HepG2 (cell line): Measurements from ENCODE around the gene PSMD1. TPM values are rescaled to one million over a fixed set of nuclear protein-coding genes. Genes with fewer than 3 reads are reported as not detected.

Experiments
- CSRNP2 ChIP-seq: sonication (generic); formaldehyde crosslinking; conservative IDR thresholded peaks from 2 replicates; pipeline ENCODE4 v1.8.0; 2022; ENCODE audit warnings: low read depth, missing genetic modification reagents
- ETS1 ChIP-seq: sonication (generic); formaldehyde crosslinking; IDR thresholded peaks from 2 replicates; pipeline ENCODE4 v1.4.0; 2020; ENCODE audit warnings: missing genetic modification reagents
- FOSL2 ChIP-seq: sonication (generic); formaldehyde crosslinking; IDR thresholded peaks from 2 replicates; pipeline ENCODE4 v1.4.0; 2020; ENCODE audit warnings: missing genetic modification reagents
- FOXA1 ChIP-seq, 2 experiments: fragments of 450-650 bp in 1 of 2; sonication (generic) in 1 of 2; formaldehyde crosslinking in 1 of 2; IDR thresholded peaks; 2 replicates each; pipeline versions ENCODE4 v1.4.0 to v1.6.1; 2016 to 2020; ENCODE audit warnings: missing genetic modification reagents in 1 of 2
- JUNB ChIP-seq: sonication (generic); formaldehyde crosslinking; IDR thresholded peaks from 2 replicates; pipeline ENCODE4 v1.8.0; 2022; ENCODE audit warnings: missing genetic modification reagents, mild to moderate bottlenecking, borderline replicate concordance
- MAFK ChIP-seq, 2 experiments: IDR thresholded peaks in 1 of 2; conservative IDR thresholded peaks in 1 of 2; 2 replicates each; pipeline ENCODE4 v1.6.1; 2011; ENCODE audit warnings: improper control_type of control experiment in 2 of 2, low read length in 2 of 2
- NCOR1 ChIP-seq: fragments of 200-600 bp; sonication (generic); IDR thresholded peaks from 2 replicates; pipeline ENCODE4 v1.7.0; 2017; ENCODE audit warnings: antibody characterized with exemption, low read length, borderline replicate concordance
- TAF1 ChIP-seq: sonication (generic); formaldehyde crosslinking; IDR thresholded peaks from 2 replicates; pipeline ENCODE4 v1.4.0; 2020; ENCODE audit warnings: missing genetic modification reagents
- TBP ChIP-seq: sonication (generic); formaldehyde crosslinking; IDR thresholded peaks from 2 replicates; pipeline ENCODE4 v1.5.0; 2020; ENCODE audit warnings: missing genetic modification reagents
- ZHX2 ChIP-seq, 2 experiments: sonication (generic) in 1 of 2; formaldehyde crosslinking in 1 of 2; IDR thresholded peaks; 2 replicates each; pipeline versions ENCODE4 v1.6.1 to v1.9.0; 2014 to 2022; ENCODE audit warnings: antibody characterized with exemption in 1 of 2, borderline replicate concordance in 1 of 2, inconsistent platforms in 1 of 2, low read depth in 1 of 2, missing genetic modification reagents in 1 of 2
- ZKSCAN1 ChIP-seq: fragments of 150-350 bp; IDR thresholded peaks from 2 replicates; pipeline ENCODE4 v1.6.1; 2014; ENCODE audit warnings: low read length
- ZMYM4 ChIP-seq: sonication (generic); formaldehyde crosslinking; IDR thresholded peaks from 2 replicates; pipeline ENCODE4 v1.8.1; 2023; ENCODE audit warnings: mild to moderate bottlenecking, missing genetic modification reagents
- ZNF513 ChIP-seq: sonication (generic); formaldehyde crosslinking; conservative IDR thresholded peaks from 2 replicates; pipeline ENCODE4 v1.5.0; 2020; ENCODE audit warnings: missing genetic modification reagents
- ZNF574 ChIP-seq: sonication (generic); formaldehyde crosslinking; IDR thresholded peaks from 2 replicates; pipeline ENCODE4 v1.4.0; 2020; ENCODE audit warnings: missing genetic modification reagents
- polyA plus RNA-seq, 8 experiments: library from polyadenylated mRNA; depleted of rRNA in 3 of 8; stranded (reverse) in 7 of 8; unstranded in 1 of 8; fragments of >200 nt; fragmentation: Illumina TruSeq in 4 of 8; extraction: Trizol in 4 of 8; gene quantifications; 2 replicates each; pipeline versions ENCODE4 v1.2.1 to v1.2.3, GENCODE V29; 2011 to 2016; ENCODE audit warnings: low read depth in 4 of 8, missing spikeins in 1 of 8, mixed read lengths in 1 of 8; ENCODE audit not compliant: insufficient read depth in 1 of 8
- total RNA-seq, 5 experiments: library from RNA; depleted of rRNA; stranded (reverse); fragments of >200 nt; fragmentation: Illumina TruSeq; extraction: Trizol; gene quantifications; 2 replicates each; pipeline ENCODE4 v1.2.3, GENCODE V29; 2016; ENCODE audit warnings: low read depth in 1 of 5

PSMD1 gene
- total and polyA plus RNA-seq, 2 of the 13 experiments (the other 11 are each of a cell fraction or from before 2014, with no cell fraction given) = 136 to 191 TPM

- TF ChIP-seq ETS1 (CRISPR knock-in tag) = peak; percentile 38; the same call in 1 of the 2 replicates
- TF ChIP-seq NCOR1 = no peak
- no peak for TF ChIP-seq FOSL2 (CRISPR knock-in tag)
- no peak for TF ChIP-seq FOXA1 (IDR thresholded peaks at IDR 0.05)
- TF ChIP-seq FOXA1 (CRISPR knock-in tag; IDR thresholded peaks at IDR 0.05) = no peak
- TF ChIP-seq MAFK (conservative IDR thresholded peaks at IDR 0.05 in 1 of 2, IDR thresholded peaks at IDR 0.05 in 1 of 2; ENCODE audit: low read length in 2 of 2) = no peak
- TF ChIP-seq TAF1 (CRISPR knock-in tag) = peak; percentile 90
- TF ChIP-seq TBP (CRISPR knock-in tag) = peak; percentile 93; the same call in 1 of the 2 replicates
- TF ChIP-seq CSRNP2 (CRISPR knock-in tag) = no peak
- TF ChIP-seq ZNF513 (CRISPR knock-in tag) = no peak
- no peak for TF ChIP-seq ZKSCAN1
- TF ChIP-seq ZHX2 (IDR thresholded peaks at IDR 0.05; ENCODE audit: low read depth) = no peak; the same call in 1 of the 2 replicates
- no peak for TF ChIP-seq ZHX2 (CRISPR knock-in tag; IDR thresholded peaks at IDR 0.05; ENCODE audit: borderline replicate concordance)
- TF ChIP-seq ZNF574 (CRISPR knock-in tag) = peak; percentile 73; the same call in 1 of the 2 replicates
- TF ChIP-seq ZMYM4 (CRISPR knock-in tag) = peak; percentile 64; the same call in 1 of the 2 replicates
- TF ChIP-seq JUNB (CRISPR knock-in tag) = no peak
Observed at GRCh38 chr2:231198291-231199173, 141.9 kb downstream of the PSMD1 start, which contains the start of gene ARMC9 (continued).
